GM11168 (cell line): ENCODE data around the gene RHOB.

Source experiments
- in situ Hi-C: fragments of 300-500 bp; cut with MboI; formaldehyde crosslinking; loops from one replicate; pipeline ENCODE4 v1.12.0; 2022; ENCODE audit warnings: low sequenced_read_pairs; ENCODE audit not compliant: unreplicated experiment

Gene RHOB

GRCh38 chr2:20421988-20422370 lies 24.9 kb upstream of the RHOB start:
- in situ Hi-C loops: no loop called here

- in situ Hi-C loops: no loop called here
Observed at GRCh38 chr2:20422402-20423271, 24.2 kb upstream of the RHOB start.

- in situ Hi-C loops: no loop called here
Observed at GRCh38 chr2:20423359-20423758, 23.5 kb upstream of the RHOB start.

GRCh38 chr2:20423847-20424246 lies 23.0 kb upstream of the RHOB start:
- in situ Hi-C loops: no loop called here

GRCh38 chr2:20424300-20425290 lies 22.3 kb upstream of the RHOB start:
- in situ Hi-C loops: no loop called here

- in situ Hi-C loops: no loop called here
Observed at GRCh38 chr2:20425371-20425881, 21.4 kb upstream of the RHOB start.

GRCh38 chr2:20425884-20426283 lies 21.0 kb upstream of the RHOB start:
- in situ Hi-C loops: no loop called here

- in situ Hi-C loops: no loop called here
Observed at GRCh38 chr2:20427931-20428526, 18.8 kb upstream of the RHOB start.

GRCh38 chr2:20428717-20429490 lies 18.0 kb upstream of the RHOB start:
- in situ Hi-C loops: no loop called here

GRCh38 chr2:20429528-20429927 lies 17.3 kb upstream of the RHOB start:
- in situ Hi-C loops: no loop called here

GRCh38 chr2:20430035-20430434 lies 16.8 kb upstream of the RHOB start:
- in situ Hi-C loops: no loop called here

GRCh38 chr2:20430461-20431300 lies 16.2 kb upstream of the RHOB start:
- in situ Hi-C loops: no loop called here

- in situ Hi-C loops: no loop called here
Observed at GRCh38 chr2:20431301-20431698, 15.6 kb upstream of the RHOB start.

GRCh38 chr2:20431772-20432171 lies 15.1 kb upstream of the RHOB start:
- in situ Hi-C loops: no loop called here

GRCh38 chr2:20432714-20433113 lies 14.2 kb upstream of the RHOB start:
- in situ Hi-C loops: no loop called here

- in situ Hi-C loops: no loop called here
Observed at GRCh38 chr2:20433249-20433648, 13.6 kb upstream of the RHOB start.

- in situ Hi-C loops: no loop called here
Observed at GRCh38 chr2:20433946-20434553, 12.8 kb upstream of the RHOB start.

- in situ Hi-C loops: no loop called here
Observed at GRCh38 chr2:20434588-20435294, 12.1 kb upstream of the RHOB start.
